Raji (cell line): ENCODE results near the gene ELMO1.

Source experiments
- POLR2A ChIP-seq: IDR thresholded peaks from 2 replicates; pipeline ENCODE4 v1.6.1; 2011; ENCODE audit warnings: low read depth, low read length, control low read depth; ENCODE audit not compliant: insufficient read depth

Gene ELMO1, protein sequence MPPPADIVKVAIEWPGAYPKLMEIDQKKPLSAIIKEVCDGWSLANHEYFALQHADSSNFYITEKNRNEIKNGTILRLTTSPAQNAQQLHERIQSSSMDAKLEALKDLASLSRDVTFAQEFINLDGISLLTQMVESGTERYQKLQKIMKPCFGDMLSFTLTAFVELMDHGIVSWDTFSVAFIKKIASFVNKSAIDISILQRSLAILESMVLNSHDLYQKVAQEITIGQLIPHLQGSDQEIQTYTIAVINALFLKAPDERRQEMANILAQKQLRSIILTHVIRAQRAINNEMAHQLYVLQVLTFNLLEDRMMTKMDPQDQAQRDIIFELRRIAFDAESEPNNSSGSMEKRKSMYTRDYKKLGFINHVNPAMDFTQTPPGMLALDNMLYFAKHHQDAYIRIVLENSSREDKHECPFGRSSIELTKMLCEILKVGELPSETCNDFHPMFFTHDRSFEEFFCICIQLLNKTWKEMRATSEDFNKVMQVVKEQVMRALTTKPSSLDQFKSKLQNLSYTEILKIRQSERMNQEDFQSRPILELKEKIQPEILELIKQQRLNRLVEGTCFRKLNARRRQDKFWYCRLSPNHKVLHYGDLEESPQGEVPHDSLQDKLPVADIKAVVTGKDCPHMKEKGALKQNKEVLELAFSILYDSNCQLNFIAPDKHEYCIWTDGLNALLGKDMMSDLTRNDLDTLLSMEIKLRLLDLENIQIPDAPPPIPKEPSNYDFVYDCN

DNA sequence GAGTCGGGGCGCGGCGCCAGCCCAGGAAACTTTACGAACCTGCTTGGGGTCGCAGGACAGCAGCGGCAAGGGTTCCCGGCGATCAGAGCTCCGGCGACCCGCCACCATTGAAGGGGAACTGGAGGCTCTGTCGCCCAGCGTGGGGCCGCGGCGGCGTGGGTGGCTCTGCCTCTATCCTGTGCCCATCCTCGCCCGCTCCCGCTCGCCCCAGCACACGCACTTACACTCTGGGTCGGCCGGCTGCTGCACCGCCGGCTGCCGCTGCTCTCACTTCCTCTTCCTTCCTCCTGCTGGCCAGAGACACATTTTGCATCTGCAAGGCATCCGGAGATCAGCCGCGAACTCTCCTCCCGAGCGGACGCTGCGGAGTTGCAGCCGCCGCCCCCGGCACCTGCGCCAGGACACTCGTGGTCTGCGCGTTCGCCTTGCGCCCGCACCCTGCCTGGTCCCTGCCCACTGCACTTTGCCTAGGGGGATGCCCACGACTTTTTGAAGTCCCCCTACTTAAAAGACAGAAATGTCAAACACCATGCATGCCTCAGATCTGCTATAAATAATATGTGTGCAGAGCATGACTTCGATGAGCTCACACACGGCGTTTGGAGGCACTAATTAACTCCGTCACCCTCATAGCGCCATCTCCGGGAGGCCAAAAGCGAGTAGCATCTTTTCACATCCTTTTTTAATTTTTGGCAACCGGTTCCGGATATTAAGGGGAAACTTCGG is at the start of gene ELMO1:
Gene ELMO1, minus strand, starts transcription at position 229 of the 726 bp plus-strand sequence. CDS start 106,174 bp downstream, outside the sequence.
- TF ChIP-seq POLR2A, result 0 out of 2 replicates have a peak, but pooled peaks have one; percentile 23

- no peak for TF ChIP-seq POLR2A
Measured at GRCh38 chr7:37497576-37497975, 48.9 kb upstream of the ELMO1 start.

DNA sequence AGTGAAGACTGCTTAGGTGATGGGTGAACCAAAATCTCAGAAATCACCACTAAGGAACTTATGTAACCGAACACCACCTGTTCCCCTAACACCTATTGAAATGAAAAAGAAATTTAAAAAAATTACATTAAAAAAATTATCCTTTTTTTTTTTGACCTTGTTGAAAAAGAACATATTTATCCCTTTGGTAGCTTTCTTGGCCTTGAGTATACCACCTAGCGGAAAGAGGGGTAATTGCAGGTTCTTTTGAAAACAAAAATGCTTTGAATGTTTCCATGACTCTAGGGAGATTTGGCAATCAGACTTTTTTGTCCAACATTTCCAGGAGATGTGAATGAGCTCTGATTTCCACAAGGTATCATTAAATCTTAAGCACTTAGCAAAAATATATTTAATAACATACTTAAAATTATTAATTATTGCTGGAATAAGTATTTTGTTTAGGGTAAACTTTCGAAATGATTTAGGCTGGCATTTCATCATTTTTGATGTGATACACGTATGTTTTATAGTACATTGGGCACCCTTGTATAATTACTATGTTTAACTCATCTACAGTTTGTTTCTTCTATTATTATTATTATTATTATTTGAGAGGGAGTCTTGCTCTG is 47.0 kb upstream of the ELMO1 start:
- TF ChIP-seq POLR2A, result no peak

GRCh38 chr7:37494926-37495325 is 46.3 kb upstream of the ELMO1 start:
- no peak for TF ChIP-seq POLR2A

- no peak for TF ChIP-seq POLR2A
Measured at GRCh38 chr7:37493810-37494209, 45.1 kb upstream of the ELMO1 start.

- TF ChIP-seq POLR2A, result no peak
Measured at GRCh38 chr7:37493123-37493522, 44.5 kb upstream of the ELMO1 start.

GRCh38 chr7:37491919-37492694 is 43.4 kb upstream of the ELMO1 start:
- TF ChIP-seq POLR2A, result no peak

GRCh38 chr7:37489703-37490102 is 41.0 kb upstream of the ELMO1 start:
- TF ChIP-seq POLR2A, result no peak

DNA sequence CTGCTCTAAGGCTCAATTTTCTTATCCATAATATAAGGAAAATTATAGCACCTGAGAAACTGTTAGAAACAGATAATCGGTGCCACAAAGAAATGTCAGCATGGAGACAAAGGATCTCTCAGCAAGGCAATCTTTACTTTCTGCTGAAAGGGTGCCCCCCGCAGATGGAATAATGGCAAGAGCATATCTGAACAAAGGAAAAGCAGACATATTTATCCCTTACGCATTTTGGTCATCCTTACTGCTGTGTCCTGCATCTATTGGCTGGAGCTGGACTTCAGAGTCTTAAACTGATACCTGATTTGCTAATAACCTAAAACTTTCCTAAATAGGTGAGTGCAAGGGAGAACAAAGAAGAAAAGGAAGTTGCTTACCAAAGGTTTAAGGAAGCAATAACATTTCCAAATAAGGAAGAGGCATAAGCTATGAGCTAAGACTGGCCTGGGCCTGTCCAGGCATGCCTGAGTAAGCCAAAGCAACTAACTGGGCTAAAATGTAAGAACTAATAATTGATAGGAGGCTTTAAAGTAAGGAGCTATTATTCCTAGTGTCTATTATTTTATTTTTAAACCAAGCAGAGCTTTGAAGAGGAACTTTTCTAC is 39.6 kb upstream of the ELMO1 start:
- TF ChIP-seq POLR2A, result no peak

DNA sequence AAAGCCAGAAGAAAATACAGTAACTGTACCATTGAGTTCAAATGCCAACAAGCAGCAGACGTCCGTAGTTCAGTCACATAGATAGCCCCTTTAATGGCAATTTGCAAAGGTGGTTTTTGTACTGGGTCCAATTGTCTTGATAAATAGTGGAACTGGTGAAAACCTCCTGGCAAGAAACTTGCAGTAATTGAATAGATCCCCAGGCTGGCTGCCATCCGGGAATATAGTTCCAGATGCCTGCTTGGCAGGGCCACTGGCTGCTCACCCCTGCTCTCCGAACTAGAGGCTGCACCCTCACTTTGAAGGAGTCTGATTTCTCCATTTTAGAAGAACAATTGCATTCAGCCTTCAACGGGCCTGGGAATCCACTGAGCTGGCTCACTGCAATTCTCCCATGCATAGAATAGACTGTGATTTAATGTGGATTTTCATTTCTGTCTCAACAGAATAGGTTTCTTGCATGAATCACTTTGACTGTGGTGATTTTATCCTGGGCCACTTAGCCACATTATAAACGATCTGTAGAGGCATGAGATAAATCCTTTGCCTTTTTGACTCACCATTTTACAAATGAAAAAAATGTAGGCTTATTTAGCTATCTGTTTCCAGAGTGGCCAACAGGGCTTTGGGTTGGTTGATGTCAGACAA is 35.9 kb upstream of the ELMO1 start:
- TF ChIP-seq POLR2A, result no peak

DNA sequence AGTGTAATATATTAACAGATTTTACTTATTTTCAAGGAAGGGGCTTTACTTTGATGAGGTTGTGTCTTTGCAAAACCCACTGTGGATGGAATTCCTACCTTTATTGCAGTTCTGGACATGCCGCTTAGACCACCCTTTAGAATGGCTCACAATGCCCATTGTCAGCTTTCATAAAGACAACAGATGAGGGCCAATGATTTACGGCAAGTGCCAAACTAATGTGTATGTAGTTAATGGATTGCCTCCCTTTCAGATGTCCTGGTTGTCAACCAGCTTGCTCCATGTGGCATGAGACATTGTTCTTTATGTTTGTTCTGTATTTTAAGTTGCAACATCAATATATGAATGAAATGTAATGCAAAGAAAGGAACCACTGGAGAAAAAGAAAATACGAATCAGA is 35.0 kb upstream of the ELMO1 start:
- no peak for TF ChIP-seq POLR2A

- TF ChIP-seq POLR2A, result no peak
Measured at GRCh38 chr7:37482953-37483352, 34.3 kb upstream of the ELMO1 start.

DNA sequence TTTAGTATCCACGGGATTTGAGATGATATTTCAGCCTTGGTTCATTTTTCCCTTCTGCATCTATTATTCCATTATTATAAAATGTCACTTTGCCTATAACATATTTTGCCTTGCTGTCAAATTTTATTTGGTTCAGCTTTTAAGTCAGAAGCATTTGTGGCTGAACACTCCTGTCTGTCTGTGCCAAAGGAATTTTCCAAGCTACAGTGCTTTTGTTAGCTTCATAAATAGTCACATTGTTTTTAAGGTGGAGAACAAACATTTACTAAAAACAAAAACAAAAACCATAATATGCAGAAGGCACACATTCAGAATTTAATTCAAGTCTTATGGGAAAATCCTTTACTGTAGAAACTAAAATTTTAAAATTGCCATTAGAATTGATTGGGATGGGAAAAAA is 33.8 kb upstream of the ELMO1 start:
- no peak for TF ChIP-seq POLR2A

- no peak for TF ChIP-seq POLR2A
Measured at GRCh38 chr7:37481722-37482288, 33.1 kb upstream of the ELMO1 start.

GRCh38 chr7:37481154-37481553 is 32.5 kb upstream of the ELMO1 start:
- TF ChIP-seq POLR2A, result no peak
